NCI-H510A (cell line): ENCODE measurements around the gene OSCP1.

ENCODE experiments used
- DNase-seq: peaks from one replicate; lab custom pipeline; 2025; lab: John Stamatoyannopoulos, UW

The OSCP1 gene

DNA sequence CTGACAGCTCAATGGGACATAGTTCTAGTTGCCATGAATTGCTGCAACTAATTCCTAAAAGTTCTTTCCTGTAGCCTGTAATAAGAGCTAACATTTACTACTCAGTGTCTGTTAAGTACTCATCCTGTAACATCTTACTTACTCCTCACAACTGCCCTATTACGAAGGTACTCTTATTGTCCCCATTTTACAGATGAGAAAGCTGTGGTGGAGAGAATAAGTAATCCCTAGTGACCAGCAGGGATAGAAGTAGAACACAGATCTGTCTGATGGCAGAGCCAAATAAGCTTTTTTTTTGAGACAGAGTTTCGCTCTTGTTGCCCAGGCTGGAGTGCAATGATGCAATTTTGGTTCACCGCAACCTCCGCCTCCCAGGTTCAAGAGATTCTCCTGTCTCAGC is 67.6 kb downstream of the OSCP1 start:
- DNase-seq = no peak

DNA sequence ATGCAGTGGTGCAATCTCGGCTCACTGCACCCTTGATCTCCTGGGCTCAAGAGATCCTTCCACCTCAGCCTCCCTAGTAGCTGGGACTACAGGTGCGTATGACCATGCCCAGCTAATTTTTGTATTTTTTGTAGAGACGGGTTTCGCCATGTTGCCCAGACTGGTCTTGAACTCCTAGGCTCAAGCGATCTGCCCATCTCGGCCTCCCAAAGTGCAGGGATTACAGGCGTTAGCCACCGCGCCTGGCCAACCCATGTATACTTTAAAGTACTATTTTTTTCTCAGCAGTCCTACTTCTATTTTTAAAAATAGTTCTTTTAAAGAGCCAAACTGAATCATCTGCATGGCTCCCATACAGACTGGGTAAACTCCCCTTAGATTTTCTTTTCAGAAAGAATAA is 68.0 kb downstream of the OSCP1 start:
- no peak for DNase-seq

DNA sequence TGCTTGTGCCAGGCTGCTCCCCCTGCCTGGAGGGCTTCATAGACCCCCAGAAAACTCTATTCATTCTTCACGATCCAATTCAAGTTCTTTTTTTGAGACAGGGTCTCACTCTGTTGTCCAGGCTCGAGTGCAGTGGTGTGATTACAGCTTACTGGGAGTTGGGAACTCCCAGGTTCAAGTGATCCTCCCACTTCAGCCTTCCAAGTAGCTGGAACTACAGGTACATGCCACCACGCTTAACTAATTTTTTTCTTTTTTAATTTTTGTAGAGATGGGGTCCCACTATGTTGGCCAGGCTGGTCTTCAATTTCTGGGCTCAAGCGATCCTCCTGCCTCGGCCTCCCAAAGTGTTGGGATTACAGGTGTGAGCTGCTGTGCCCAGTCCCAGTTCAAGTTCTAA is 68.8 kb downstream of the OSCP1 start:
- no peak for DNase-seq

DNA sequence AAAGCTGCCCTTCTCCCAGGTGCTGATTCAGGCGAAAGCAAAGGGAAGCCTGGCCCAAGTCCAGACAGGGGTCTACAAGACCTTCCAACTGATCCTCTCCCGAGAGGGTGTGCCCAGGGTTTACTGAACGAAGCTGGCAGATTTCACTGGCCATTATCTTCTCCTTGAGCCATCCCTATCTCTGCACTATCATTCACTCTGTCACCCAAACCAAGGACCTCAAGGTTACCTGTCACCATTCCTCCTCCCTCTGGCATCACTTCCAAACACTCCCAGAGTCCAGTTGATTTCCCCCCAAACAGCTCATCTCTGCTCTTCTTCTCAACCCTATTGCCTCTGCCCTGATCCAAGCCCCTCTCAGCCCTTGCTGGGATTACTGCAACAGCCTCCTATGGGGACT is 69.5 kb downstream of the OSCP1 start:
- no peak for DNase-seq

DNA sequence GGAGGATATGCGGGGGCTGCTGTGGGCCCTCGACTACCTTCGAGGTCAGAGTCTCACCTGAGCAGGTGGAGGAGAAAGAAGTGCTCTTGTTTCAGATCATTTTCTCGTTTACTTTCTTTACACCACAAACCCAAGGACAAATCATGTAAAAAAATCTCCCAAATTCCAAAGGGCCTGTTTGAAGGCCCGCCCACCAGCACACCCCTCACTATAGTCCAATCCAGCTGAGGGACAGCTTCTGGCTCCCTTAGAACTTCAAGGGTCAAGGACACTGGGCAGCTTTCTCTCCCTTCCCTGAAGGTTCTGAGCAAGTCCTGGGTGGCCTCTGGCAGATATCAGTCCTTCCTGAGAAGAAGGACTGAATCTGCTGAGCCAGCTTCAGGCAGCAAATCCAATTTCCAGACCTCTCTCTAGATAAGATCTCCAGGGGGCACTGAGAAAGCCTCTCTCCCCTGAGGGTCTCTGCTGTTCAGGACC is 70.1 kb downstream of the OSCP1 start:
- no peak for DNase-seq

DNA sequence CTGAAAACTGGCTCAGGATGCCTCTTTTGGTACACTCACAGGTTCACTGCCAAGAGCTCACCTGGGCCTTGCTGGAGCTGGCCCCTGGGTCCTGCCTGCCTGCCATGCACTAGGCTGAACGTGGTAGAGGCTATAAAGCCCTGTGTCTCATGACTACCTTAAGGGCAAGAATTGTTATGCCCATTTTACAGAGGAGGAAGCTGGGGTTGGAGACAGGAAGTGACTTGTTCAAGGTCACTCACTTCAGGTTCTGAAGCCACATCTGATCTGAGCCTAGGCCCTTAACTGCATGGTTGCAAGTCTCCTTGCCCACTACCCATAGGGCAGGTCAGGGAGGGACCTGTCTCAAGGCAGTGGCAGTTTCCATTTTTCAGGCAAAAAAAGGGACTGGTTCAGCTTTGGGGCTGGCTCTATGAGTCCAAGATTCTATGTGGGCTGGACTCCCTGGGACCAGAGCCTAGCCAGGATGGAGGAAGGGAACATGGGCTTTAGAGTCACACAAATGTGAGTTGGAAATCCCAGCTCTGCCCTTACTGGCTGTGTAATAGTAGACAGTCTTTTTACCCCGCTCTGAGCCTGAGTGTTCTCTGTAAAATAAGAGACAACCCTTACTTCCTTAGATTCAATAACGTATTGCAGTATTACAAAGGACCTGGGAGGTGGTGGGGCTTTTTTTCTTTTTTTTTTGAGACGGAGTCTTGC is 72.3 kb downstream of the OSCP1 start:
- DNase-seq = no peak

DNA sequence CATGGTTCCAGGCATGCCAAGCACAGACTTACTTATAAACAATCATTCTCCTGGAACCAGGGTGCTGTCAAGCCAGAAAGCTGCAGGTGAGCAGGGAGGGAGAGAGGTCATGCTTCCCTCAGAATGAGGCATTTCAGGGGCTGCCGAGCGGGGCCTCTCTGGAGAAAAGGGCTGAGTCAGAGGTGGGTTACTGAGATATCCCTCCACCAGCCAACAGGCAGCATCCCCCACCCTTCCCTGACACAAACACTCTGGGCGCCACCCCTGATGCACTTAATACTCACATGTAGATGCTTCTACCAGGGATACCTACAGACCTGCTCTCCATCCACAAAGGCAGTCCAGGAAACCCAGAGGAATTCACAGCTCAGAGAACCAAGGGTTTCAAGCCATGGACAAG is 77.6 kb downstream of the OSCP1 start:
- no peak for DNase-seq

DNA sequence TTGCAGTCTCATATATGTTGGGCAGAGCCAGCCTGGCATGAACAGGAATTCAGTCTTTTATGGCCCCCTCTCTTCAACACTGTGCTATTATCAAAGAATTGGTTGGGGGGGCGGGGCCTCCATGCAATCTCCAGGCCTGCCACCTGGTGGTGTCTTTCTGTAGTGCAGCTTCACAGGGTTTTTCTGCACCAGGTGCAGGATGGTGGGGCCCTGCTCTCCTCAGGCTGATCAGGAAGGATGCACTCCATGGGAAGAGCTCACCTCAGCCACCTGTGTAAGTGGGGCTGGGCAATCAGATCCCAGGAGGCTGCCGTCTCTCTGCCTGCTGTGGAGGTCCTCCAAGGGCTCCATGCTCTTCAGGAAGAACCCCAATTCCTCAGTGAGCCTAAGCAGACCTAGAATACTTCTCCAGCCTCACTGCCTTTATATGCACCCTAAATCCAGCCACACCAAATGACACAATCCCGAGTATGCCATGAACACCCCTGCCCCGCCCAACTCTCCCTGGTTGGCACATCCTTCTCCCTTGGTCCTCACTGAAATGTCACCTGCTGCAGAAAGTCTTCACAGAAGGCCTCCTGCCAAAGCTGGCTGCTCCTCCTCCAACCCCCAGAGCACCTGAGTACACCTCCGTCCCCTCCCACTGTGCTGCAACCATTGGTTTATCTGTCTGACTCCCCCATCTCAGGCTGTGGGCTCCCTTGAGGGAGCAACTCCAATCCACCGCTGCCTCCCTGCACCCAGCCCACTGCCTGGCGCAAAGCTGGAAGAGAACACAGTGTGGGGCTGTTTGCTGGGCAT is 81.0 kb downstream of the OSCP1 start:
- peak; percentile 97 for DNase-seq
